ENCODE data around the gene ACBD3.
"Not testable (repeated sequence)": the region's sequence is repeated elsewhere in the genome, so short reads cannot be mapped to it uniquely, and the experiment has no call there.

The ACBD3 gene

GRCh38 chr1:226186124-226187018 lies at the start of gene ACBD3:
ACBD3 (minus strand) TSS chr1:226186741; CDS start chr1:226186675, 66 bp downstream.
- DNase-seq: peak; percentile 88

- no peak for DNase-seq
Measured at GRCh38 chr1:226233806-226234205, 47.3 kb upstream of the ACBD3 start.

GRCh38 chr1:226233293-226233692 lies 46.8 kb upstream of the ACBD3 start:
- DNase-seq: no peak

GRCh38 chr1:226226601-226227000 lies 40.1 kb upstream of the ACBD3 start:
- no peak for DNase-seq

- DNase-seq: peak; percentile 65
Measured at GRCh38 chr1:226223786-226224244, 37.3 kb upstream of the ACBD3 start.

GRCh38 chr1:226223157-226223785 lies 36.7 kb upstream of the ACBD3 start, which contains the start of gene MIXL1:
MIXL1 (plus strand) TSS chr1:226223664; CDS start chr1:226223682, 18 bp downstream.
- no peak for DNase-seq

- DNase-seq: no peak
Measured at GRCh38 chr1:226222686-226223085, 36.1 kb upstream of the ACBD3 start.

- no peak for DNase-seq
Measured at GRCh38 chr1:226220473-226221189, 34.1 kb upstream of the ACBD3 start.

GRCh38 chr1:226217273-226217672 lies 30.7 kb upstream of the ACBD3 start:
- peak; percentile 26 for DNase-seq

GRCh38 chr1:226216056-226216455 lies 29.5 kb upstream of the ACBD3 start:
- no peak for DNase-seq

GRCh38 chr1:226215239-226215638 lies 28.7 kb upstream of the ACBD3 start:
- peak; percentile 40 for DNase-seq

- DNase-seq: peak; percentile 33
Measured at GRCh38 chr1:226212545-226212944, 26.0 kb upstream of the ACBD3 start.

GRCh38 chr1:226211181-226211821 lies 24.8 kb upstream of the ACBD3 start:
- DNase-seq: no peak

- DNase-seq: peak; percentile 17
Measured at GRCh38 chr1:226210571-226211176, 24.1 kb upstream of the ACBD3 start.

GRCh38 chr1:226209307-226210059 lies 22.9 kb upstream of the ACBD3 start:
- DNase-seq: peak; percentile 33

GRCh38 chr1:226207048-226207447 lies 20.5 kb upstream of the ACBD3 start:
- DNase-seq: no peak

- no peak for DNase-seq
Measured at GRCh38 chr1:226204198-226204597, 17.7 kb upstream of the ACBD3 start.

GRCh38 chr1:226203655-226204054 lies 17.1 kb upstream of the ACBD3 start:
- DNase-seq: no peak

GRCh38 chr1:226203240-226203639 lies 16.7 kb upstream of the ACBD3 start:
- no peak for DNase-seq

GRCh38 chr1:226202666-226203065 lies 16.1 kb upstream of the ACBD3 start:
- not testable (repeated sequence) for DNase-seq

GRCh38 chr1:226202246-226202645 lies 15.7 kb upstream of the ACBD3 start:
- no peak for DNase-seq
